Smooth muscle cell (in vitro differentiated cells): ENCODE results near the gene ZFHX3. TPM values are rescaled to one million over a fixed set of nuclear protein-coding genes. Genes with fewer than 3 reads are reported as not detected.

Experiments
- DNase-seq: peaks from one replicate; lab custom pipeline; 2025; ENCODE audit not compliant: unreplicated experiment; lab: John Stamatoyannopoulos, UW
- H2AFZ ChIP-seq: fragments of 200-600 bp; sonication (generic); 2 replicates; pipeline ENCODE4 v1.6.0; 2016; ENCODE audit warnings: antibody characterized with exemption, low read depth, mild to moderate bottlenecking
- H3F3A ChIP-seq: fragments of 200-600 bp; sonication (generic); 2 replicates; pipeline ENCODE4 v1.6.0; 2017; ENCODE audit warnings: antibody characterized with exemption, low read depth
- H3K27ac ChIP-seq: fragments of 200-600 bp; sonication (generic); 2 replicates; pipeline ENCODE4 v1.5.1; 2016; ENCODE audit warnings: low read depth, mild to moderate bottlenecking
- H3K27me3 ChIP-seq: fragments of 200-600 bp; sonication (generic); 2 replicates; pipeline ENCODE4 v1.6.1; 2016; ENCODE audit warnings: low read depth, mild to moderate bottlenecking
- H3K36me3 ChIP-seq: fragments of 200-600 bp; sonication (generic); 2 replicates; pipeline ENCODE4 v1.5.1; 2016; ENCODE audit warnings: low read depth
- H3K4me1 ChIP-seq: fragments of 200-600 bp; sonication (generic); 2 replicates; pipeline ENCODE4 v1.5.1; 2016; ENCODE audit warnings: low read depth
- H3K4me2 ChIP-seq: fragments of 200-600 bp; sonication (generic); 2 replicates; pipeline ENCODE4 v1.6.0; 2016; ENCODE audit warnings: mild to moderate bottlenecking
- H3K4me3 ChIP-seq: fragments of 200-600 bp; sonication (generic); 2 replicates; pipeline ENCODE4 v1.5.1; 2016; ENCODE audit warnings: mild to moderate bottlenecking
- H3K79me2 ChIP-seq: fragments of 200-600 bp; sonication (generic); 2 replicates; pipeline ENCODE4 v1.6.0; 2016; ENCODE audit warnings: low read depth, mild to moderate bottlenecking
- H3K9ac ChIP-seq: fragments of 200-600 bp; sonication (generic); 2 replicates; pipeline ENCODE4 v1.6.0; 2016; ENCODE audit warnings: low read depth
- H3K9me3 ChIP-seq: fragments of 200-600 bp; sonication (generic); replicated peaks from 2 replicates; pipeline ENCODE4 v1.5.1; 2016; ENCODE audit warnings: low read depth
- H4K20me1 ChIP-seq: fragments of 200-600 bp; sonication (generic); 2 replicates; pipeline ENCODE4 v1.6.0; 2016; ENCODE audit warnings: low read depth
- CTCF ChIP-seq: fragments of 200-600 bp; sonication (generic); IDR thresholded peaks from 2 replicates; pipeline ENCODE4 v1.5.1; 2017; ENCODE audit warnings: borderline replicate concordance, mild to moderate bottlenecking, antibody characterized with exemption; ENCODE audit not compliant: insufficient read depth, poor library complexity, severe bottlenecking
- WGBS: methylation state at CpG from one replicate; pipeline ENCODE4 v1.1.7; 2016; ENCODE audit warnings: low lambda C conversion rate; 5-methylcytosine and 5-hydroxymethylcytosine counted together
- polyA plus RNA-seq: library from polyadenylated mRNA; unstranded; fragments of >200 nt; fragmentation: Nextera tagmentation; extraction: Ambion mirVana; gene quantifications from 2 replicates; pipeline ENCODE4 v1.2.1, GENCODE V29; 2016
- total RNA-seq: library from RNA; depleted of rRNA; stranded (reverse); fragments of >200 nt; gene quantifications from 2 replicates; pipeline ENCODE4 v1.2.3, GENCODE V29; 2014

Gene ZFHX3
- total and polyA plus RNA-seq, 2 experiments from 2014 or later: 3.1 to 9.8 TPM

GRCh38 chr16:73066331-73066926 is 18.5 kb upstream of the ZFHX3 start:
- H3K79me2 ChIP-seq: no peaks in the 10 kb centered on the region
- peak overlapping the region; percentile 36 for H3K4me3 ChIP-seq
- H3K36me3 ChIP-seq: no peaks in the 10 kb centered on the region
- peak overlapping the region; percentile 86 for H3K4me2 ChIP-seq
- no peak overlapping the region for H3K9ac ChIP-seq
- 3% methylated on average over 46 of the region's 49 CpGs for WGBS
- no peaks in the 10 kb centered on the region for H3K9me3 ChIP-seq
- peak overlapping the region; percentile 62 for H2AFZ ChIP-seq
- H4K20me1 ChIP-seq: no peaks in the 10 kb centered on the region
- peaks cover 34% of the 10 kb centered on the region for H3F3A ChIP-seq
- peaks cover 55% of the 10 kb centered on the region for H3K27me3 ChIP-seq
- no peak for TF ChIP-seq CTCF
- DNase-seq: no peak
- no peak overlapping the region for H3K27ac ChIP-seq
- H3K4me1 ChIP-seq: peaks cover 54% of the 10 kb centered on the region

- Histone ChIP-seq H2AFZ (no peak overlapping the region), H3K79me2 (no peaks in the 10 kb centered on the region), H3K9ac (no peak overlapping the region), H3K4me3 (peak overlapping the region; percentile 36), H4K20me1 (no peaks in the 10 kb centered on the region), H3F3A (peaks cover 34% of the 10 kb centered on the region), H3K4me1 (peaks cover 54% of the 10 kb centered on the region), H3K27me3 (peaks cover 61% of the 10 kb centered on the region), H3K9me3 (no peaks in the 10 kb centered on the region), H3K36me3 (no peaks in the 10 kb centered on the region), H3K4me2 (peak overlapping the region; percentile 86), H3K27ac (no peak overlapping the region)
- WGBS: under 1% methylated on average over 43 of the region's 43 CpGs
- no peak for DNase-seq
- no peak for TF ChIP-seq CTCF
These were observed 17.9 kb upstream of the ZFHX3 start for GRCh38 chr16:73065632-73066330.

- Histone ChIP-seq H3K36me3 (no peaks in the 10 kb centered on the region), H3K4me3 (peak overlapping the region; percentile 36), H4K20me1 (no peaks in the 10 kb centered on the region), H3K27me3 (peaks cover 68% of the 10 kb centered on the region), H3K4me2 (peak overlapping the region; percentile 86), H3F3A (peaks cover 30% of the 10 kb centered on the region), H2AFZ (peak overlapping the region; percentile 43), H3K27ac (no peak overlapping the region), H3K9me3 (no peaks in the 10 kb centered on the region), H3K79me2 (no peaks in the 10 kb centered on the region), H3K4me1 (peaks cover 56% of the 10 kb centered on the region), H3K9ac (no peak overlapping the region)
- under 1% methylated on average over 24 of the region's 24 CpGs for WGBS
- TF ChIP-seq CTCF: no peak
- DNase-seq: no peak
These were observed 17.1 kb upstream of the ZFHX3 start for GRCh38 chr16:73064994-73065545.
